ENCODE data around the gene SPC24. TPM values are rescaled to one million over a fixed set of nuclear protein-coding genes. Genes with fewer than 3 reads are reported as not detected.
"Not testable (repeated sequence)": the region's sequence is repeated elsewhere in the genome, so short reads cannot be mapped to it uniquely, and the experiment has no call there.

Gene SPC24
- total RNA-seq, 1 donor from 2014 or later, result 8.6 TPM

GRCh38 chr19:11172576-11172975 lies 17.0 kb upstream of the SPC24 start:
- intact Hi-C loops (cut with DNase I), result no loop called here
- DNase-seq (ENCODE audit: missing footprints) (no peak), ATAC-seq (no peak)

- no peak for DNase-seq (ENCODE audit: missing footprints)
- intact Hi-C loops (cut with DNase I), result no loop called here
- no peak for ATAC-seq
Measured at GRCh38 chr19:11171144-11171543, 15.6 kb upstream of the SPC24 start.

GRCh38 chr19:11169896-11170678 lies 14.5 kb upstream of the SPC24 start:
- ATAC-seq, result no peak
- no peak for DNase-seq (ENCODE audit: missing footprints)
- intact Hi-C loops (cut with DNase I), result no loop called here

- intact Hi-C loops (cut with DNase I), result no loop called here
- DNase-seq (ENCODE audit: missing footprints) (no peak), ATAC-seq (no peak)
Measured at GRCh38 chr19:11168568-11168967, 13.0 kb upstream of the SPC24 start.

GRCh38 chr19:11166281-11167142 lies 10.9 kb upstream of the SPC24 start:
- intact Hi-C loops (cut with DNase I), result no loop called here
- DNase-seq (ENCODE audit: missing footprints) (peak; percentile 76), ATAC-seq (peak; percentile 53)

GRCh38 chr19:11165486-11166030 lies 10.0 kb upstream of the SPC24 start:
- intact Hi-C loops (cut with DNase I), result no loop called here
- ATAC-seq (peak; percentile 0), DNase-seq (ENCODE audit: missing footprints) (no peak)

- DNase-seq (ENCODE audit: missing footprints) (peak; percentile 89), ATAC-seq (peak; percentile 77)
- intact Hi-C loops (cut with DNase I), result no loop called here
Measured at GRCh38 chr19:11164879-11165406, 9.4 kb upstream of the SPC24 start.

GRCh38 chr19:11164296-11164695 lies 8.7 kb upstream of the SPC24 start:
- no peak for DNase-seq (ENCODE audit: missing footprints)
- ATAC-seq, result no peak

GRCh38 chr19:11160440-11160768 lies 4.8 kb upstream of the SPC24 start:
- DNase-seq (ENCODE audit: missing footprints); ATAC-seq; intact Hi-C loops (cut with DNase I): not testable (repeated sequence)

More at GRCh38 chr19:11164296-11164695, 8.7 kb upstream of the SPC24 start:
- intact Hi-C loops (cut with DNase I), result no loop called here

- ATAC-seq, result peak; percentile 20
- intact Hi-C loops (cut with DNase I), result loop anchor here (2.0 kb wide), 1 partner anchor 29 kb away; no protein-coding TSS in a partner anchor
- peak; percentile 71 for DNase-seq (ENCODE audit: missing footprints)
Measured at GRCh38 chr19:11159598-11160439, 4.2 kb upstream of the SPC24 start.

- no peak for DNase-seq (ENCODE audit: missing footprints)
- ATAC-seq, result no peak
- intact Hi-C loops (cut with DNase I), result no loop called here
Measured at GRCh38 chr19:11154683-11155047, 917 bp downstream of the SPC24 start.

- ATAC-seq, result peak; percentile 68
- intact Hi-C loops (cut with DNase I), result no loop called here
- peak; percentile 83 for DNase-seq (ENCODE audit: missing footprints)
Measured at GRCh38 chr19:11152318-11153062, 3.1 kb downstream of the SPC24 start.

- intact Hi-C loops (cut with DNase I), result no loop called here
- ATAC-seq (peak; percentile 12), DNase-seq (ENCODE audit: missing footprints) (peak; percentile 66)
Measured at GRCh38 chr19:11151181-11151580, 4.4 kb downstream of the SPC24 start.

GRCh38 chr19:11148001-11148400 lies 7.6 kb downstream of the SPC24 start:
- DNase-seq (ENCODE audit: missing footprints), result peak; percentile 45

GRCh38 chr19:11145536-11145924 lies 10.1 kb downstream of the SPC24 start:
- DNase-seq (ENCODE audit: missing footprints), result no peak
- ATAC-seq, result no peak
- intact Hi-C loops (cut with DNase I), result no loop called here

More at GRCh38 chr19:11148001-11148400, 7.6 kb downstream of the SPC24 start:
- no peak for ATAC-seq
- intact Hi-C loops (cut with DNase I), result no loop called here

- ATAC-seq (peak; percentile 73), DNase-seq (ENCODE audit: missing footprints) (peak; percentile 93)
- intact Hi-C loops (cut with DNase I), result loop anchor here (1.0 to 2.0 kb wide), 2 partner anchors 14 to 55 kb away; partner anchors contain the start of gene KANK2
Measured at GRCh38 chr19:11142528-11143171, 12.9 kb downstream of the SPC24 start.

- DNase-seq (ENCODE audit: missing footprints), result no peak
- intact Hi-C loops (cut with DNase I), result loop anchor here (2.0 kb wide), 1 partner anchor 15 kb away; no protein-coding TSS in a partner anchor
Measured at GRCh38 chr19:11141937-11142527, 13.6 kb downstream of the SPC24 start.

More at GRCh38 chr19:11141937-11142527, 13.6 kb downstream of the SPC24 start:
- no peak for ATAC-seq

All from Right ventricle myocardium inferior (tissue), 1 donor.